GM18858 (cell line): ENCODE measurements around the gene PPM1M.

Experiments
- ATAC-seq: cut with Tn5 transposase; IDR thresholded peaks from one replicate; pipeline ENCODE4 v1.9.1; 2021; ENCODE audit not compliant: unreplicated experiment

PPM1M gene

GRCh38 chr3:52245322-52246263 lies at the start of gene PPM1M:
Gene PPM1M (plus strand): TSS chr3:52245759. CDS start chr3:52245825, 66 bp downstream.
- no peak for ATAC-seq

DNA sequence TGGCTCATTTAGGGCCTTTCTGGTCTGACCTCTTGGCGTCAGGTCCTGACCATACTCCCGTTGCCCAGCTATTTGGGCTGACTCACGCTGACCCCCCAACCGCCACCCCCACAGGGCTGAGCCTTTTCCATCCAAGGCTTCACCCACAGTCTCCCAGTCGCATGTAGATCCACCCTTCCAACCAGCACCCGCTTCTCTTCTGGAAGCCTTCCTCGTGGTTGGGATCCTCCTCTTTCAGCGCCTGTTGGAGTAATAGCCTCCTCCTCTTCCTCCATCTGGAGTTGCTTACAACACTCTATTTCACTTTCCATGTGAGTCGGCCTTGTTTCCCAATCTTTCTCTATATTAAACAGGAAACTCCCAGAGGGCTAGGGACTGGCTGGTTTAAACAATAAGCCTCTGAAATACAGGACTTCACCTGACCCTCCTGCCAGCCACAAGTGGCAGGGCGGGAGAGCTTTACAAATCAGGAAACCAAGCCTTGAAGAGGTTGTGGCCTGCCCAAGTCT lies 49.7 kb upstream of the PPM1M start:
- no peak for ATAC-seq

DNA sequence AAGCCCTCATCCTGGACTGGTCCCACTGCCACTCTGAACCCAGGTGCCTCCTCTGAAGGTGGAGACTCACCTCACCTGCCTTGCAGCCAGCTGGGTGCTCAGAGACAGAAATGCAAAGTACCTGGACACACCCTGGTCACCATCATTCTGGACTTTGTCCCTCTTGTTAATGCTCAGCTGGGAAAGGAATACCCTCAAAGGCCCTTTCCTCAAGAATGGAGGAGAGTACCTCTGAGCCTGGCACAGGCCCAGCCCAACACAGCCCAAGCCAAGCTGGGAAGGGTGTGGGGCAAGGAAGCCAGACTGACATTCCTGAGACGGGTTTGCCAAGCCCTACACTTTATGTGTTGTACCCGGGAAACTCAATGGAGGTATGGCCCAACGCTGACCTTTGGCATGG lies 48.6 kb upstream of the PPM1M start:
- no peak for ATAC-seq

DNA sequence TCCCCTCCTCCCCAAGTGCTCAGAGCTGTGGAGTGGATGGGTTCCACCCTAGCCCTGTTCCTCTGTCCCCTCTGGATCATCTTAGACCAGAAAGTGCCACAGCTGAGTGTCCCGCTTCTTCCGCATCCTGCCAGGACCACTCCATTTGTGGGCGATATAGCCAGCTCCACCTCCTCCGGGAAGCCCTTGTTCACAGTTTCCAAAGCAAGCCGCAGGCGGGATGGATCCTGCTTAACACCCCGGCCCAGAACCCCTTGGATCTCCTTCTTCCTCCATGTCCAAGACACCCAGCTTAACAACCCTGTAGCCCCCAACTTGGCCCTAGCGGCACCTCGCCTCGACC lies 48.1 kb upstream of the PPM1M start:
- ATAC-seq = peak; percentile 4

GRCh38 chr3:52197842-52198625 lies 47.5 kb upstream of the PPM1M start, which contains the start of gene ALAS1:
Gene ALAS1 (plus strand): TSS chr3:52198160. CDS start chr3:52199242, 1,082 bp downstream.
- ATAC-seq = peak; percentile 54

- no peak for ATAC-seq
Measured at GRCh38 chr3:52198643-52199608, 46.6 kb upstream of the PPM1M start.

DNA sequence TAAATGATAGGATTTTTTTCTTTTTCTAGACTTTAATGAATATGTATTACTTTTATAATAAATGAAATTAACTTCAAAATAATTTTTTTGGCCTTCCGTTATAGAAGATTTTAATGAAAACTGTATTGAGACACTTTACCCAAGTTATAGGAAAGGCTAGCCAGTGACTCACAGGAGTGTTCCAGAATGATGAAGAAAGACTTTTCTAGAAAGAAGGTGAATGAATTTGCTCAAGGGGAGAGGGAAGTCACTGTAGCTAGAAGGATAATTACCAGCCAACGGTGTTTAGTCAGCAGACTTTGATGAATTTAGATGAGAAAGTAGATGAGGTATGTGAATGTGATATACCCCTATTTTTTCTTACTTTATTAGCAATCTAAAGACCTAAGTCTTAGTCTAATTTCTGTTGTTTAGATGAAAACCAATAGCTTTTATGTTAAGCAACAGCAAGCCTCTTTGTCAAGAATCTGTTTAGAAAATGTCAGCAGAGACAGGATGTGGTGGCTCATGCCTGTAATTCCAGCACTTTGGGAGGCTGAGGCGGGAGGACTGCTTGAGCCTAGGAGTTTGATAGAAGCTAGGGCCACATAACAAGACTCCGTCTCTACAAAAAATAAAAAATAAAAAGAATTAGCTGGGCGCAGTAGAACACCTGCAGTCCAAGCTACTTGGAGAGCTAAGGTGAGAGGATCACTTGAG lies 44.4 kb upstream of the PPM1M start:
- no peak for ATAC-seq

DNA sequence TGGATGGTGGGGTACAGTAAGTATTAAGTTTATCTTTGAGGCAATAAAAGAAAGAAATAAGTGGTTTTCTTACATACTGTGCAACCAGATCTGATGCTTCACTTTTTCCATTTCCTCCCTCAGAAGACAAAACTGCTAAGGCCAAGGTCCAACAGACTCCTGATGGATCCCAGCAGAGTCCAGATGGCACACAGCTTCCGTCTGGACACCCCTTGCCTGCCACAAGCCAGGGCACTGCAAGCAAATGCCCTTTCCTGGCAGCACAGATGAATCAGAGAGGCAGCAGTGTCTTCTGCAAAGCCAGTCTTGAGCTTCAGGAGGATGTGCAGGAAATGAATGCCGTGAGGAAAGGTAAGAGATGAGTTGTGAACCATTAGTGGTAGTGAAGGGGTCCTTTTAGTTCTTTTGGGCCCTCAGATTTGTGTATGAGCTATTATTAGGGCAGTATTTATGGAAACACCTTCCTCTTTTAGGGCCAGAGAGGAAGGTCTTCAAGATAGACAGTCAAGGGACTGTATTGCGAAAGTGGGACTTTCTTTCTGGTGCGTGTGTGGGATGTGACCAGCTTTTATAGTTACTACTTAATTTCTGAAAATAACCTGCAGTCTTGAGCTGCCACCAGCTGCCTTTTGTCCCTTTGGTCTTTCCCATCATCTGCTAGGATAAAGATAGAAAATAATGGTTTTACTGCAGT lies 43.0 kb upstream of the PPM1M start:
- ATAC-seq = no peak

- no peak for ATAC-seq
Measured at GRCh38 chr3:52203701-52204100, 41.9 kb upstream of the PPM1M start.

DNA sequence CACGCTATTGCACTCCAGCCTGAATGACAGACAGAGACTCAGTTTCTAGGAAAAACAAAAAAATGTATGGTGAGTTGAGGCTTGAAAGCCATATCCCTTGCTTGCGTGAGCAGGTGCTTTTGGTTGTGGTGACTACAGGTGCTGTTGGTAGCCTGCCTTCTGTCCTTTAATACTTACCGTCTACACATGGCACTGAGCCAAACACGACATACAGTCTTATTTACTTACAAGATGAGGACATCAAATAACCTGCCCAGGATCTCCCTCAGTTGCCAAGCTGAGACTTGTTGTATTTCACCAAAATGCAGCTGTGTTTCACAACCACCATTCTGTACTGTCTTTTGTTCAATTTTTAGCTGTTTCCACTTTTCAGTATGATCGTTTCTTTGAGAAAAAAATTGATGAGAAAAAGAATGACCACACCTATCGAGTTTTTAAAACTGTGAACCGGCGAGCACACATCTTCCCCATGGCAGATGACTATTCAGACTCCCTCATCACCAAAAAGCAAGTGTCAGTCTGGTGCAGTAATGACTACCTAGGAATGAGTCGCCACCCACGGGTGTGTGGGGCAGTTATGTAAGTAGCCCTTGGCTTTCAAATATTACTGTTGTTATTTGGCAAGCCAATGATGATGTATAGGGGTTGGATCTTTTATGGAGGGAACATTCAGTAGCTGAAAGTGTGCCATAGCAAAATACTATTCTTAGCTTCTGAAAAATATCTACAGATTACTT lies 41.1 kb upstream of the PPM1M start:
- ATAC-seq = no peak

DNA sequence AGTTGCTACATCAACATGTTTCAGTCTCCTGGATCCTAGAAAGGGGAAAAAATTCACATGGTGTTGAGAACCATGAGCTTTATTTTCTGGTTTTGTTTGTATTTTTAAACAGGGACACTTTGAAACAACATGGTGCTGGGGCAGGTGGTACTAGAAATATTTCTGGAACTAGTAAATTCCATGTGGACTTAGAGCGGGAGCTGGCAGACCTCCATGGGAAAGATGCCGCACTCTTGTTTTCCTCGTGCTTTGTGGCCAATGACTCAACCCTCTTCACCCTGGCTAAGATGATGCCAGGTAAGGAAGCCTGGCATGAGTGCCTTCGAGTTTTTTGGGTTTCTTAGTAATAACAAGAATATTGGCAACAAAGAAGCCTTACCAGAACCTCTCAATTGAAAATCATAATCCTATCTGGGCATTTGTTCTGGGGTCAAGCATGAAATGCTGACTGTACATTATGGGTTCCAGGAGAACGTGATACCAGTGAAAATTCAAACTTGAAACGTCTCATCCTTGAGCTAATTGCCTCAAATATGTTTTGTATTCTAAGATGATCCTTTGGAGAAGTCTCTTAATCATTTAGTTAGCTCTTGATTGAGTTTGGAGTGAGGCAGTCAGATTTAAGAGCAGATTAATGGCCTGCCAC lies 39.7 kb upstream of the PPM1M start:
- no peak for ATAC-seq

- no peak for ATAC-seq
Measured at GRCh38 chr3:52208556-52208955, 37.0 kb upstream of the PPM1M start.

DNA sequence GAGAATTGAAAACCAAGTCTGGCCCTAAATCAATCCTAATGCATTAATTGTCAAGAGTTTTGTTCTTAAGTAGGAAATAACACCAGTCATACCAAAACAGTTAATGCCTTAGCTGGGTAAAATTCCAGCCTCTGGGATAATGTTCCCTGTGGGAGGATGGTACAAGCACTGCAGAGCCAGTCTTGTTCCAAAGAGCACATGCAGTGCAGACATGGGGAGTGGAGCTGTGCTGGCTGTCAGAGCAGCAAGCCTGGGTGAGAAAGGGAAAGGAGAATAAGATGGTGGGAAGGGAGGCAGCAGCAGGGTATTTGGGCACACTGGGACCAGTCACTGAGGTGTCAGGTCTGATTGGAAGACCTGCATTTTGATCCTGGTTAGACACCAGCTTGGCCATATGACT lies 35.5 kb upstream of the PPM1M start:
- no peak for ATAC-seq

GRCh38 chr3:52210550-52211046 lies 35.0 kb upstream of the PPM1M start:
- no peak for ATAC-seq

- ATAC-seq = no peak
Measured at GRCh38 chr3:52211268-52211891, 34.2 kb upstream of the PPM1M start.

DNA sequence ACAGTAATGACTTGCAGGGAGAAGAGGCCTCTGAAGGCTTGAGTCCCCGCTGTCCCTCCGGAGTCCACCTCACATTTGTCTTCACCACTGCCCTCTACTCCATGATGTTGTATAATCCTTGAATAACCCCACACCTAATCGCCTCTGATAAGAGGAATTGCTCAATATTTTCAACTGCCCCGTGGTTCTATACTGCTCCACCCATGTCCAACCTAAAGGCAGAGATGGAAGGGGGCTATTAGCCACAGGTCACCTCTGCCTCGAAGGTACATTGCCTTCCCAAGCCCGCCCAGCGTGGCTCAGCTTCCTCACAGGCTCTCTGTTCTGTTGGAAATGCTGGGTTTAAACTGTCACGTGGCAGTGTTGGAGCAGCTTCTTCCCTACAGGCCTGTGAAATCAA lies 32.6 kb upstream of the PPM1M start:
- ATAC-seq = no peak

DNA sequence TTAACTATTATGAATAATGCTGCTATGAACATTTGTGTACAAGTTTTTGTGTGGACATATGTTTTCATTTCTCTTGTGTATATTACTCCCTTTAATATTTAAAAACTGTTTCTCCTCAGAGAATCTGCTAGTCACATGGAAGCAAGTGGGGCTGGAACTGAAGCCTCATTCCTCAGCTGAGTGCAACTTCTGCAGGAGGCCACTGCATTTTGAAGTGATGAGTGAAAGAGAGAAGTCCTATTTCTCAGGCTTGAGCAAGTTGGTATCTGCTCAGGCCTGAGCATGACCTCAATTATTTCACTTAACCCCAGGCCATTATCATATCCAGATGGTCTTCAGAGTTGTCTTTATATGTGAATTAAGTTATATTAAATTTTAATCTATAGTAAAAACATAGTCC lies 31.7 kb upstream of the PPM1M start:
- ATAC-seq = no peak

DNA sequence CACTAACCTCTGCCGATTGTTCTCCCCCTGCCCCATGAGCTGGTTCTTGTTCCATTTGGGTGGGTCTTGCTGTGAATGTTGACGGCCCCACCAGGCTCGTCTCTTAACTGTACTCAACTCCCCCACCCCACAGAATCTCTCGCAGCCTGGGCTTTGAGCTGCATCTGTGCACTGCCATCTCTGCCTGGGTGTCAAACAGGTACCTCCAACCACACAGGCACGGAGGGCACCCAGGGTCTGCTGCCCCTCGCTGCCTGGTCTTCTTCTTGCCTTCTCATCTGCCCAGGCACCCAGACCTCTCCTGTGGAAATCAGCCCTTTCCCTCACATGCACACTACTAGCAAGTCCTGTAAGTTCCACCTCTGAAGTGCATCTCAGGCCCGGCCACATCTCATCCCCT lies 30.2 kb upstream of the PPM1M start:
- no peak for ATAC-seq
